Esophagus muscularis mucosa (tissue), 4 donors: ENCODE measurements around the gene AGFG1. TPM values are rescaled to one million over a fixed set of nuclear protein-coding genes. Genes with fewer than 3 reads are reported as not detected.
A peak's percentile ranks its signal among the peaks of the same experiment; 100 is the strongest.

ENCODE experiments used
- DNase-seq: peaks from one replicate; pipeline ENCODE4 v3.0.0-alpha.2; 2017; ENCODE audit errors: extremely low spot score
- H3K27ac ChIP-seq, 4 donors: fragments of 200-600 bp; sonication (generic); replicated peaks in 1 of 4; 1 replicate in 3 of 4; 2 replicates in 1 of 4; pipeline ENCODE4 v1.5.1; 2016 to 2019; ENCODE audit warnings: mild to moderate bottlenecking in 1 of 4
- H3K27me3 ChIP-seq, 4 donors: fragments of 200-600 bp; sonication (generic); one replicate each; pipeline versions ENCODE4 v1.5.1 to v1.6.0; 2016 to 2019
- H3K36me3 ChIP-seq, 4 donors: fragments of 200-600 bp; sonication (generic); one replicate each; pipeline ENCODE4 v1.5.1; 2016 to 2019
- H3K4me1 ChIP-seq, 4 donors: fragments of 200-600 bp; sonication (generic); one replicate each; pipeline ENCODE4 v1.5.1; 2016 to 2019
- H3K4me3 ChIP-seq, 4 donors: fragments of 200-600 bp; sonication (generic); 1 replicate in 2 of 4; 2 replicates in 2 of 4; pipeline ENCODE4 v1.5.1; 2016 to 2019; ENCODE audit warnings: mild to moderate bottlenecking in 4 of 4, moderate library complexity in 1 of 4
- H3K9me3 ChIP-seq, 4 donors: fragments of 200-600 bp; sonication (generic); 1 replicate in 3 of 4; 2 replicates in 1 of 4; pipeline ENCODE4 v1.5.1; 2016 to 2019
- CTCF ChIP-seq, 3 experiments: fragments of 200-600 bp in 2 of 3; fragments of 450-650 bp in 1 of 3; sonication (generic) in 2 of 3; IDR thresholded peaks; one replicate each; pipeline ENCODE4 v1.5.1; 2017 to 2019; ENCODE audit warnings: antibody characterized with exemption in 3 of 3, mild to moderate bottlenecking in 2 of 3, moderate library complexity in 1 of 3
- EP300 ChIP-seq: sonication (generic); formaldehyde crosslinking; IDR thresholded peaks from one replicate; pipeline ENCODE4 v1.6.1; 2017; ENCODE audit warnings: antibody characterized with exemption
- POLR2A ChIP-seq: fragments of 450-650 bp; IDR thresholded peaks from one replicate; pipeline ENCODE4 v1.6.1; 2017; ENCODE audit warnings: antibody characterized with exemption, moderate library complexity, mild to moderate bottlenecking, low read depth
- POLR2AphosphoS5 ChIP-seq, 2 donors: sonication (generic); formaldehyde crosslinking; IDR thresholded peaks; one replicate each; pipeline ENCODE4 v1.6.1; 2017; ENCODE audit warnings: antibody characterized with exemption in 2 of 2
- WGBS: methylation state at CpG from one replicate; pipeline ENCODE4 v1.1.5; 2018; 5-methylcytosine and 5-hydroxymethylcytosine counted together
- intact Hi-C: fragments of 100-400 bp; cut with DNase I; formaldehyde crosslinking; loops from one replicate; pipeline ENCODE4 v1.15.1; 2023
- total RNA-seq, 4 donors: library from RNA; depleted of rRNA; stranded (reverse); fragments of >200 nt; gene quantifications; one replicate each; pipeline versions ENCODE4 v1.1.0 to v1.2.1, GENCODE V29; 2016

Gene AGFG1
- total RNA-seq, 4 donors from 2014 or later, result 27.4 to 73.4 (median 52.7) TPM

GRCh38 chr2:227471412-227471811 lies 544 bp upstream of the AGFG1 start:
- Histone ChIP-seq H3K4me3 (peak overlapping the region in 1 of 4 donors; percentile 98), H3K4me1 (peaks cover 11 to 37% (median 34%) of the 10 kb centered on the region in 4 donors), H3K27ac (no peak overlapping the region), H3K27me3 (no peaks in the 10 kb centered on the region), H3K36me3 (no peaks in the 10 kb centered on the region), H3K9me3 (no peaks in the 10 kb centered on the region)
- intact Hi-C loops, result loop anchor here (5.0 kb wide), 2 partner anchors 64 to 296 kb away; no protein-coding TSS in a partner anchor
- no peak for DNase-seq
- TF ChIP-seq POLR2A (no peak), CTCF (IDR thresholded peaks at IDR 0.05) (no peak), EP300 (no peak), POLR2AphosphoS5 (IDR thresholded peaks at IDR 0.05) (no peak)
- WGBS, result 93% methylated on average over 7 of the region's 7 CpGs

- peaks cover 11 to 46% (median 42%) of the 10 kb centered on the region in 4 donors for H3K4me1 ChIP-seq
- DNase-seq, result no peak
- intact Hi-C loops, result loop anchor here (5.0 kb wide), 2 partner anchors 65 to 295 kb away; no protein-coding TSS in a partner anchor
- no peaks in the 10 kb centered on the region for H3K9me3 ChIP-seq
- peak overlapping the region; percentile 97 to 99 (median 98) for H3K4me3 ChIP-seq
- H3K27me3 ChIP-seq, result no peaks in the 10 kb centered on the region
- H3K36me3 ChIP-seq, result no peaks in the 10 kb centered on the region
- TF ChIP-seq CTCF (IDR thresholded peaks at IDR 0.05), result no peak
- no peak for TF ChIP-seq POLR2A
- TF ChIP-seq POLR2AphosphoS5 (IDR thresholded peaks at IDR 0.05), result no peak
- no peak for TF ChIP-seq EP300
- H3K27ac ChIP-seq, result peak overlapping the region; percentile 92 to 94 (median 94)
- WGBS, result under 1% methylated on average over 33 of the region's 106 CpGs
Measured at GRCh38 chr2:227472265-227473121, 537 bp downstream of the AGFG1 start.

GRCh38 chr2:227473122-227473461 lies 1.1 kb downstream of the AGFG1 start:
- TF ChIP-seq EP300, result no peak
- TF ChIP-seq POLR2A, result no peak
- TF ChIP-seq POLR2AphosphoS5 (IDR thresholded peaks at IDR 0.05), result no peak
- TF ChIP-seq CTCF (IDR thresholded peaks at IDR 0.05), result no peak
- Histone ChIP-seq H3K4me3 (peak overlapping the region; percentile 97 to 99 (median 98)), H3K9me3 (no peaks in the 10 kb centered on the region), H3K27ac (peak overlapping the region; percentile 92 to 94 (median 94)), H3K36me3 (no peaks in the 10 kb centered on the region), H3K4me1 (peaks cover 11 to 49% (median 44%) of the 10 kb centered on the region in 4 donors), H3K27me3 (no peaks in the 10 kb centered on the region)
- 2% methylated on average over 9 of the region's 9 CpGs for WGBS
- intact Hi-C loops, result loop anchor here (5.0 kb wide), 2 partner anchors 66 to 294 kb away; no protein-coding TSS in a partner anchor
- DNase-seq, result no peak

- TF ChIP-seq EP300, result no peak
- no peak for TF ChIP-seq POLR2A
- TF ChIP-seq CTCF (IDR thresholded peaks at IDR 0.05), result no peak
- TF ChIP-seq POLR2AphosphoS5 (IDR thresholded peaks at IDR 0.05), result no peak
- Histone ChIP-seq H3K4me1 (peaks cover 11 to 56% (median 47%) of the 10 kb centered on the region in 4 donors), H3K36me3 (no peaks in the 10 kb centered on the region), H3K4me3 (peak overlapping the region; percentile 97 to 99 (median 98)), H3K27ac (no peak overlapping the region), H3K27me3 (no peaks in the 10 kb centered on the region), H3K9me3 (no peaks in the 10 kb centered on the region)
- intact Hi-C loops, result loop anchor here (5.0 kb wide), 2 partner anchors 67 to 293 kb away; no protein-coding TSS in a partner anchor
- 53% methylated on average over 2 of the region's 2 CpGs for WGBS
- no peak for DNase-seq
Measured at GRCh38 chr2:227473806-227474205, 1.9 kb downstream of the AGFG1 start.
